Measurements from ENCODE around the gene CDH23.

Gene CDH23

GRCh38 chr10:71836596-71836974, 439.9 kb downstream of the CDH23 start:
- Histone ChIP-seq H3K27ac (ENCODE audit: low read depth, low read length) (no peak overlapping the region), H3K4me3 (ENCODE audit: low read depth, low read length) (no peak overlapping the region), H3K9me3 (ENCODE audit: control insufficient read depth, insufficient read depth, low read length) (no peaks in the 10 kb centered on the region), H3K27me3 (ENCODE audit: control insufficient read depth, insufficient read depth, low read length) (no peaks in the 10 kb centered on the region), H3K4me1 (ENCODE audit: control insufficient read depth, insufficient read depth, low read length) (peaks cover 38% of the 10 kb centered on the region), H3K9ac (ENCODE audit: low read depth, low read length) (no peak overlapping the region), H3K36me3 (ENCODE audit: control insufficient read depth, insufficient read depth, low read length) (peaks cover 22% of the 10 kb centered on the region)

- H3K27ac ChIP-seq (ENCODE audit: low read depth, low read length), result no peak overlapping the region
- H3K9ac ChIP-seq (ENCODE audit: low read depth, low read length), result no peak overlapping the region
- H3K4me1 ChIP-seq (ENCODE audit: control insufficient read depth, insufficient read depth, low read length), result peaks cover 38% of the 10 kb centered on the region
- H3K4me3 ChIP-seq (ENCODE audit: low read depth, low read length), result no peak overlapping the region
- no peaks in the 10 kb centered on the region for H3K27me3 ChIP-seq (ENCODE audit: control insufficient read depth, insufficient read depth, low read length)
- no peaks in the 10 kb centered on the region for H3K9me3 ChIP-seq (ENCODE audit: control insufficient read depth, insufficient read depth, low read length)
- peaks cover 15% of the 10 kb centered on the region for H3K36me3 ChIP-seq (ENCODE audit: control insufficient read depth, insufficient read depth, low read length)
Observed at GRCh38 chr10:71837098-71837827, 440.5 kb downstream of the CDH23 start.

GRCh38 chr10:71838264-71839211, 441.8 kb downstream of the CDH23 start:
- H3K4me1 ChIP-seq (ENCODE audit: control insufficient read depth, insufficient read depth, low read length), result peaks cover 38% of the 10 kb centered on the region
- no peak overlapping the region for H3K27ac ChIP-seq (ENCODE audit: low read depth, low read length)
- no peaks in the 10 kb centered on the region for H3K27me3 ChIP-seq (ENCODE audit: control insufficient read depth, insufficient read depth, low read length)
- peaks cover 8% of the 10 kb centered on the region; the same call in 1 of the 2 replicates for H3K36me3 ChIP-seq (ENCODE audit: control insufficient read depth, insufficient read depth, low read length)
- no peaks in the 10 kb centered on the region for H3K9me3 ChIP-seq (ENCODE audit: control insufficient read depth, insufficient read depth, low read length)
- H3K9ac ChIP-seq (ENCODE audit: low read depth, low read length), result no peak overlapping the region
- H3K4me3 ChIP-seq (ENCODE audit: low read depth, low read length), result no peak overlapping the region

GRCh38 chr10:71840177-71840957, 443.6 kb downstream of the CDH23 start:
- no peaks in the 10 kb centered on the region for H3K36me3 ChIP-seq (ENCODE audit: control insufficient read depth, insufficient read depth, low read length)
- peaks cover 38% of the 10 kb centered on the region for H3K4me1 ChIP-seq (ENCODE audit: control insufficient read depth, insufficient read depth, low read length)
- H3K9me3 ChIP-seq (ENCODE audit: control insufficient read depth, insufficient read depth, low read length), result no peaks in the 10 kb centered on the region
- H3K27me3 ChIP-seq (ENCODE audit: control insufficient read depth, insufficient read depth, low read length), result no peaks in the 10 kb centered on the region
- peak overlapping the region; percentile 25 for H3K27ac ChIP-seq (ENCODE audit: low read depth, low read length)
- H3K9ac ChIP-seq (ENCODE audit: low read depth, low read length), result no peak overlapping the region
- H3K4me3 ChIP-seq (ENCODE audit: low read depth, low read length), result no peak overlapping the region

- H3K4me1 ChIP-seq (ENCODE audit: control insufficient read depth, insufficient read depth, low read length), result peaks cover 34% of the 10 kb centered on the region
- H3K9ac ChIP-seq (ENCODE audit: low read depth, low read length), result no peak overlapping the region
- H3K27ac ChIP-seq (ENCODE audit: low read depth, low read length), result peak overlapping the region; percentile 25
- H3K4me3 ChIP-seq (ENCODE audit: low read depth, low read length), result no peak overlapping the region
- no peaks in the 10 kb centered on the region for H3K27me3 ChIP-seq (ENCODE audit: control insufficient read depth, insufficient read depth, low read length)
- H3K36me3 ChIP-seq (ENCODE audit: control insufficient read depth, insufficient read depth, low read length), result no peaks in the 10 kb centered on the region
- H3K9me3 ChIP-seq (ENCODE audit: control insufficient read depth, insufficient read depth, low read length), result no peaks in the 10 kb centered on the region
Observed at GRCh38 chr10:71840958-71841335, 444.2 kb downstream of the CDH23 start.

GRCh38 chr10:71842422-71842821, 445.7 kb downstream of the CDH23 start:
- peaks cover 21% of the 10 kb centered on the region for H3K4me1 ChIP-seq (ENCODE audit: control insufficient read depth, insufficient read depth, low read length)
- no peak overlapping the region for H3K27ac ChIP-seq (ENCODE audit: low read depth, low read length)
- H3K36me3 ChIP-seq (ENCODE audit: control insufficient read depth, insufficient read depth, low read length), result no peaks in the 10 kb centered on the region
- H3K4me3 ChIP-seq (ENCODE audit: low read depth, low read length), result no peak overlapping the region
- no peaks in the 10 kb centered on the region for H3K9me3 ChIP-seq (ENCODE audit: control insufficient read depth, insufficient read depth, low read length)
- no peak overlapping the region for H3K9ac ChIP-seq (ENCODE audit: low read depth, low read length)
- H3K27me3 ChIP-seq (ENCODE audit: control insufficient read depth, insufficient read depth, low read length), result no peaks in the 10 kb centered on the region

GRCh38 chr10:71842856-71843686, 446.4 kb downstream of the CDH23 start:
- no peaks in the 10 kb centered on the region for H3K9me3 ChIP-seq (ENCODE audit: control insufficient read depth, insufficient read depth, low read length)
- no peak overlapping the region for H3K4me3 ChIP-seq (ENCODE audit: low read depth, low read length)
- no peaks in the 10 kb centered on the region for H3K36me3 ChIP-seq (ENCODE audit: control insufficient read depth, insufficient read depth, low read length)
- H3K27ac ChIP-seq (ENCODE audit: low read depth, low read length), result no peak overlapping the region
- no peak overlapping the region for H3K9ac ChIP-seq (ENCODE audit: low read depth, low read length)
- no peaks in the 10 kb centered on the region for H3K27me3 ChIP-seq (ENCODE audit: control insufficient read depth, insufficient read depth, low read length)
- peaks cover 17% of the 10 kb centered on the region for H3K4me1 ChIP-seq (ENCODE audit: control insufficient read depth, insufficient read depth, low read length)

GRCh38 chr10:71844084-71844483, 447.4 kb downstream of the CDH23 start:
- H3K4me1 ChIP-seq (ENCODE audit: control insufficient read depth, insufficient read depth, low read length), result peaks cover 26% of the 10 kb centered on the region
- H3K4me3 ChIP-seq (ENCODE audit: low read depth, low read length), result no peak overlapping the region
- no peaks in the 10 kb centered on the region for H3K9me3 ChIP-seq (ENCODE audit: control insufficient read depth, insufficient read depth, low read length)
- H3K36me3 ChIP-seq (ENCODE audit: control insufficient read depth, insufficient read depth, low read length), result no peaks in the 10 kb centered on the region
- no peak overlapping the region for H3K9ac ChIP-seq (ENCODE audit: low read depth, low read length)
- H3K27me3 ChIP-seq (ENCODE audit: control insufficient read depth, insufficient read depth, low read length), result no peaks in the 10 kb centered on the region
- no peak overlapping the region for H3K27ac ChIP-seq (ENCODE audit: low read depth, low read length)

GRCh38 chr10:71844695-71845094, 448.0 kb downstream of the CDH23 start:
- Histone ChIP-seq H3K4me3 (ENCODE audit: low read depth, low read length) (no peak overlapping the region), H3K9me3 (ENCODE audit: control insufficient read depth, insufficient read depth, low read length) (no peaks in the 10 kb centered on the region), H3K27me3 (ENCODE audit: control insufficient read depth, insufficient read depth, low read length) (no peaks in the 10 kb centered on the region), H3K27ac (ENCODE audit: low read depth, low read length) (no peak overlapping the region), H3K36me3 (ENCODE audit: control insufficient read depth, insufficient read depth, low read length) (no peaks in the 10 kb centered on the region), H3K9ac (ENCODE audit: low read depth, low read length) (no peak overlapping the region), H3K4me1 (ENCODE audit: control insufficient read depth, insufficient read depth, low read length) (peaks cover 26% of the 10 kb centered on the region)
